Sigmoid colon (tissue), 7 donors: Measurements from ENCODE around the gene CEP57L1. TPM values are rescaled to one million over a fixed set of nuclear protein-coding genes. Genes with fewer than 3 reads are reported as not detected.

ENCODE experiments used
- DNase-seq: peaks from one replicate; pipeline ENCODE4 v3.0.0-alpha.2; 2019
- H3K27ac ChIP-seq, 4 donors: fragments of 200-600 bp; sonication (generic); one replicate each; pipeline ENCODE4 v1.5.1; 2016 to 2019; ENCODE audit warnings: mild to moderate bottlenecking in 1 of 4
- H3K27me3 ChIP-seq, 3 donors: fragments of 200-600 bp; sonication (generic); one replicate each; pipeline ENCODE4 v1.5.1; 2019; ENCODE audit warnings: mild to moderate bottlenecking in 1 of 3
- H3K36me3 ChIP-seq, 4 donors: fragments of 200-600 bp; sonication (generic); one replicate each; pipeline ENCODE4 v1.5.1; 2016 to 2019
- H3K4me1 ChIP-seq, 4 donors: fragments of 200-600 bp; sonication (generic); one replicate each; pipeline ENCODE4 v1.5.1; 2017 to 2019
- H3K4me3 ChIP-seq, 4 donors: fragments of 200-600 bp; sonication (generic); one replicate each; pipeline ENCODE4 v1.5.1; 2017 to 2019; ENCODE audit warnings: mild to moderate bottlenecking in 2 of 4, moderate library complexity in 1 of 4
- H3K9me3 ChIP-seq, 4 donors: fragments of 200-600 bp in 3 of 4; sonication (generic) in 3 of 4; one replicate each; pipeline versions ENCODE4 v1.5.1 to v1.6.1; 2013 to 2019
- CTCF ChIP-seq, 4 experiments: fragments of 450-650 bp in 3 of 4; fragments of 200-600 bp in 1 of 4; IDR thresholded peaks; one replicate each; pipeline ENCODE4 v1.5.1; 2016 to 2019; ENCODE audit warnings: antibody characterized with exemption in 4 of 4, mild to moderate bottlenecking in 3 of 4, moderate library complexity in 2 of 4
- EP300 ChIP-seq, 4 donors: sonication (generic); formaldehyde crosslinking; IDR thresholded peaks; one replicate each; pipeline ENCODE4 v1.6.1; 2017; ENCODE audit warnings: antibody characterized with exemption in 4 of 4
- POLR2A ChIP-seq, 2 donors: fragments of 450-650 bp; IDR thresholded peaks; one replicate each; pipeline ENCODE4 v1.6.1; 2016; ENCODE audit warnings: antibody characterized with exemption in 2 of 2, mild to moderate bottlenecking in 2 of 2, moderate library complexity in 2 of 2
- POLR2AphosphoS5 ChIP-seq, 4 donors: sonication (generic); formaldehyde crosslinking; IDR thresholded peaks; one replicate each; pipeline ENCODE4 v1.6.1; 2017; ENCODE audit warnings: antibody characterized with exemption in 4 of 4
- WGBS, 2 donors: extraction: QIAGEN DNeasy Blood & Tissue Kit; methylation state at CpG; one replicate each; pipeline ENCODE4 v1.1.7; 2013; 5-methylcytosine and 5-hydroxymethylcytosine counted together
- intact Hi-C: fragments of 100-400 bp; cut with DNase I; formaldehyde crosslinking; loops from one replicate; pipeline ENCODE4 v1.15.1; 2023
- polyA plus RNA-seq, 3 donors: library from polyadenylated mRNA; stranded (reverse); fragments of 200-250 nt; gene quantifications; one replicate each; pipeline ENCODE4 v1.2.3, GENCODE V29; 2013
- total RNA-seq, 4 donors: library from RNA; depleted of rRNA; stranded (reverse); fragments of >200 nt; gene quantifications; one replicate each; pipeline ENCODE4 v1.1.0, GENCODE V29; 2016
- donor health status: healthy with polysubstance abuse.
- donor health status: Bipolar disorder and iron deficiency.
- donor health status: healthy.

Gene CEP57L1
- total and polyA plus RNA-seq, 7 donors, result 5.4 to 21.0 (median 12.6) TPM

- intact Hi-C loops, result loop anchor here (5.0 to 10.0 kb wide), 5 partner anchors 291 to 1977 kb away; partner anchors contain the start of genes BEND3, CD164, OSTM1 and SEC63
- Histone ChIP-seq H3K27ac (peak overlapping the region in 3 of 4 donors; percentile 5 to 99 (median 38)), H3K4me1 (peaks cover 0 to 66% (median 53%) of the 10 kb centered on the region in 4 donors), H3K9me3 (no peaks in the 10 kb centered on the region), H3K36me3 (no peaks in the 10 kb centered on the region), H3K27me3 (no peaks in the 10 kb centered on the region), H3K4me3 (peak overlapping the region; percentile 71 to 77 (median 74))
- no peak for DNase-seq
- peak in 1 of 4 donors; percentile 68 for TF ChIP-seq EP300 (IDR thresholded peaks at IDR 0.05)
- TF ChIP-seq CTCF (IDR thresholded peaks at IDR 0.05), result no peak
- TF ChIP-seq POLR2AphosphoS5 (IDR thresholded peaks at IDR 0.05), result peak in 1 of 4 donors; percentile 39
- WGBS, 2 donors, result 85 to 91% methylated on average over 5 of the region's 5 CpGs
Measured at GRCh38 chr6:109091314-109092024, 3.8 kb upstream of the CEP57L1 start.

- Histone ChIP-seq H3K9me3 (no peaks in the 10 kb centered on the region), H3K4me3 (peak overlapping the region; percentile 71 to 77 (median 74)), H3K27me3 (no peaks in the 10 kb centered on the region), H3K4me1 (peaks cover 0 to 61% (median 52%) of the 10 kb centered on the region in 4 donors), H3K36me3 (no peaks in the 10 kb centered on the region), H3K27ac (peak overlapping the region in 2 of 4 donors; percentile 99)
- no peak for TF ChIP-seq POLR2AphosphoS5 (IDR thresholded peaks at IDR 0.05)
- no peak for TF ChIP-seq POLR2A (IDR thresholded peaks at IDR 0.05)
- TF ChIP-seq CTCF (IDR thresholded peaks at IDR 0.05), result no peak
- no peak for TF ChIP-seq EP300 (IDR thresholded peaks at IDR 0.05)
- intact Hi-C loops, result loop anchor here (5.0 to 10.0 kb wide), 5 partner anchors 290 to 1977 kb away; partner anchors contain the start of genes BEND3, CD164, OSTM1 and SEC63
- 47 to 51% methylated on average over 1 of the region's 1 CpG for WGBS, 2 donors
- no peak for DNase-seq
Measured at GRCh38 chr6:109092074-109092473, 3.2 kb upstream of the CEP57L1 start.

GRCh38 chr6:109093732-109094415 is 1.4 kb upstream of the CEP57L1 start:
- H3K36me3 ChIP-seq, result no peaks in the 10 kb centered on the region
- 0% methylated on average over 19 of the region's 19 CpGs for WGBS, 2 donors

More at GRCh38 chr6:109093732-109094415, 1.4 kb upstream of the CEP57L1 start:
- Histone ChIP-seq H3K4me1 (peaks cover 0 to 43% (median 36%) of the 10 kb centered on the region in 4 donors), H3K27me3 (no peaks in the 10 kb centered on the region), H3K4me3 (peak overlapping the region; percentile 71 to 77 (median 74)), H3K27ac (peak overlapping the region; percentile 97 to 99 (median 98)), H3K9me3 (no peaks in the 10 kb centered on the region)
- intact Hi-C loops, result loop anchor here (1.0 to 10.0 kb wide), 6 partner anchors 288 to 1979 kb away; partner anchors contain the start of genes BEND3, CD164, FOXO3 and OSTM1
- no peak for TF ChIP-seq POLR2A (IDR thresholded peaks at IDR 0.05)
- TF ChIP-seq CTCF (IDR thresholded peaks at IDR 0.05), result no peak
- TF ChIP-seq EP300 (IDR thresholded peaks at IDR 0.05), result no peak
- no peak for TF ChIP-seq POLR2AphosphoS5 (IDR thresholded peaks at IDR 0.05)
- DNase-seq, result no peak
